ENCODE data around the gene MFAP1.
"Not testable (repeated sequence)": the region's sequence is repeated elsewhere in the genome, so short reads cannot be mapped to it uniquely, and the experiment has no call there.

MFAP1 gene, protein sequence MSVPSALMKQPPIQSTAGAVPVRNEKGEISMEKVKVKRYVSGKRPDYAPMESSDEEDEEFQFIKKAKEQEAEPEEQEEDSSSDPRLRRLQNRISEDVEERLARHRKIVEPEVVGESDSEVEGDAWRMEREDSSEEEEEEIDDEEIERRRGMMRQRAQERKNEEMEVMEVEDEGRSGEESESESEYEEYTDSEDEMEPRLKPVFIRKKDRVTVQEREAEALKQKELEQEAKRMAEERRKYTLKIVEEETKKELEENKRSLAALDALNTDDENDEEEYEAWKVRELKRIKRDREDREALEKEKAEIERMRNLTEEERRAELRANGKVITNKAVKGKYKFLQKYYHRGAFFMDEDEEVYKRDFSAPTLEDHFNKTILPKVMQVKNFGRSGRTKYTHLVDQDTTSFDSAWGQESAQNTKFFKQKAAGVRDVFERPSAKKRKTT

DNA sequence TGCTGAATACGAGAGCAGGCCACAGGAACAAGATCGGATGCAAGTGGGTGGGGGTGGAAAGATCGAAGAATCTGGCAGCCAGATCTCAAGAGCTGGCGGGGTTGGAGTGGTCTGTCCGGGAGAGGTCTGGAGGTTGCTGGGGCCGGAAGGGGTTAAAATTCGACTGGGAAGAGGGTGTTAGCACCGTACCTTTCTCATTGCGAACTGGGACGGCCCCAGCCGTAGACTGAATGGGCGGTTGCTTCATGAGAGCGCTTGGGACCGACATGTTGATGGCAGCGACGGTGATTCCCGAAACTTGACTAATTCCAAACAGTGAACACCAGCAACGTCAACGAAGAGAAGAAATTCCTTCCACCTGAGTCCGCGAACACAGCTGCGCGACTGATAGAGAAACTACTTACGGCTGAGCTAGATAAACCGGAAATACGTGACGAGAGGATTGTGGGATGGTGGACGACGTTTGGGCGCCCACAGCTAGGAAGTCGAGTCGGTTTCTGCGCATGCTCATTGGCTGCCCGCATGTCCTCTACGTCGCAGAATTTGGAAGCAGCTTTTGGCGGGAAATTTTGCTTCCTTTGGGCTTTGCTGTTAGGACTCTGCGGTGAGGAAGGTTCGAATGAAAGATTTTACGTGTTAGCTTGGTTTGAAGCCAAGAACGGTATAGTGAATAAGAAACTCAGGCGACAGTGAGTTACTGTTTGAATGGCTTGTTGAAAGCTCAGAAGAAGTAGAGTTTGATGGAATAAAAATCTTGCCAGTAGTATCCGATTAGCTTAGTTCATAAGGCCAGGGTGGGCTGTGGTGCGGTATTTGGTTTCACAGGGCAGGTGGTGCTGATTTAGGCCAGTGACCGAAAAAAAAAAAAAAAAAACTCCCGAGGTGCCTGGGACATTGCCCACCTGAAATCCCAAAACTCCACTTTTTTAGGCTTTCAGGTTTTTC is at the start of gene MFAP1:
TSS of gene MFAP1 (minus strand) at position 389 of the 945 bp plus-strand sequence. CDS start at position 268, 121 bp downstream.
- peak; percentile 87 for DNase-seq (ENCODE audit: low read depth in 2 of 2)

DNA sequence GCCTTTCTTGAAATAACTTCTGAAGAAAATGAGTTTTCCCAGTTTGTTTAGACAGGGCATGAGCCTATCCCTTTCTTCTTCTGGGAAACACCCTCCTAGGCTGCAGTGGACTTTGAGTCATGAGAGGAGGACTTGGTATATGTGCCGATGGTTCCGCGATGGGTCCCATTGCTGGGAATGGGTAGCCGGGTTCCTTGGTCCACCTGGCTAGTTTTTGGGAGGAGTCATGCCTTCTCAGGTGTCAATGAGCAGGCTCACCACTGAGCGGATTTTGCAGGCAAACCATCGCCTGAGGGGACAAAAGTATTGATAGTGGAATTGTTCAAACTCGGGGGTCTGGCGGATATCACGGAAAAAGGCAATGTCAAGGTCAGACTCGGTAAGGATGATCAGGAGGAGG is 49.2 kb upstream of the MFAP1 start:
- DNase-seq (ENCODE audit: low read depth in 2 of 2) = no peak

DNA sequence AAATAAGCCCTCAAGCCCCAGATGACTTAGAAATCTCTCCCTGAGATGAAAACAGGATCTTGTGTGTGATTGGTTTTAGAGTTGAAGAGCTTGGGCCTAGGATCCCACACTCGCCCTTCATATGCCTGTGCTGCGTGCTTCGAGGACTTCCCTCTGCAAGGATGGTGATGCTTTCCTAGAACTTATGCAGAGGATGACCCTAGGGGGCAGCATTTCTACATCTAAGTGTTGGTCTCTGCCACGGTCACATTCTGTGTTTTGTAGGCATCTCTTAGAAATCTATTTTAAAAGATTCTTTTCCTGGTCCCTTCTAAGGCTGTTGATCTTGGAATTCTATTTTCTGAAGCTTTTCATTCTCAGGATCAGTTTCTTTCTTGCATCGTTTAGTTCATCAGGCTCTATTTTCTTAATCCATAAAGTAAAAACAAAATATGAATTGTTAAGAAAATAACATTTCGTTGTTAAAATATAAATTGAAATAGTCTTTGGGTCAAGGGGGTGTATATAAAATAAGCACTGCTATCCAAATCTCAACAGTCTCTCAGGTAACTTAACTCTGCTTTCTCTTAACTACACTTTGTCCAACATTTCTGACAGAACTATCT is 48.0 kb upstream of the MFAP1 start:
- no peak for DNase-seq (ENCODE audit: low read depth in 2 of 2)

DNA sequence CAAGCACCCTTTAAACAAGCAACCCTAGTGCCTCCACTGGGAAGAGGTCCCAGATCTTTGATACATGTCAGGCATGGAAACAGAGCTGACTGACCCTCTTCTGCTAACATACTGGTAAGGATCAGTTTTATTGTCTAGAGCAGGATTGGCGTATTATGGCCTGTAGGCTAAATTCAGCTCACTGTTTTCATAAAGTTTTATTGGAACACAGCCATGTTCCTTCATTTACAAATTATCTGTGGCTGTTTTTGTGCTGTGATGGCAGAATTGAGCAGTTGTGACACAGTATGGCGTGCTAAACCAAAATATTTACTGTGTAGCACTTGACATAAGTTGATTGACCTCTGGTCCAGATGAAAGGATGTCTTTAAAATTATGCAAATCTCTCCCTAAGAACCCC is 47.3 kb upstream of the MFAP1 start:
- DNase-seq (ENCODE audit: low read depth in 2 of 2) = no peak

DNA sequence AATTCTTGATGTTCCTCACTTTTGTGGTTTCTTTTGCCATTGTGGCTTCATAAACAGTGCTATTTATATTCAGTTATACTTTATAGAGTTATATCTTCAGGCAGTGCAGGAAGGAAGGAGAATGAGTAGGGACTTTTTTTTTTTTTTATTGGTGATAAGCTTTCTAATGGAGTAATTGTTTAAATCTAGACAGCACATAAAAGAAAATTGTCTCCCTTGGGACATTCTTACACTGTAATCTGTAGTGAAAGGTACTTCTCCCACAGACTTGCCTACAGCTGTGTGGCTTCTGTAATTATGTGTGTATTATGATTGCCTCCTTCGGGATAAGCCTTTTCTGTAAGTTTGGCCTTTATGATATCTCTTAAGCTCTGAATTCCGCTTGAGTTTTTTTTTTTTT is 43.9 kb upstream of the MFAP1 start:
- no peak for DNase-seq (ENCODE audit: low read depth in 2 of 2)

DNA sequence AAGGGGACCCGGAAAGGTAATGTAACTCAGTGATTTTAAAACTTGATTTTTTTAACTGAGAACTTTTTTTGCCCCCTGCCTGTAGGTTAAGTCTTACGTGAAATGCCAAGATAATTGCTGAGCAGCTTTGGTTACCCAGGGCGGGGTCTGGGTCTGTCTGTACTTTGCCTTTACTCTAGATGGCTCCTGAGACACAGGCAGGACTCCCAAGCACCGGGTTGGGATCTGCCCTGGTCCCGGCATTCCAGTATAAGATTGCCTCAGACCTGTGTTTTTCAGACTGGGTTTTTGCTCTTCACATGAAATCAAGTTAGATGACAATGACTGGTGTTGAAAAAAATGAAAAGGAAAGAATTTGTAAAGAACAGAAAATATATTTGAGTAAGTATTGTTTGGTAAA is 42.6 kb upstream of the MFAP1 start:
- no peak for DNase-seq (ENCODE audit: low read depth in 2 of 2)

DNA sequence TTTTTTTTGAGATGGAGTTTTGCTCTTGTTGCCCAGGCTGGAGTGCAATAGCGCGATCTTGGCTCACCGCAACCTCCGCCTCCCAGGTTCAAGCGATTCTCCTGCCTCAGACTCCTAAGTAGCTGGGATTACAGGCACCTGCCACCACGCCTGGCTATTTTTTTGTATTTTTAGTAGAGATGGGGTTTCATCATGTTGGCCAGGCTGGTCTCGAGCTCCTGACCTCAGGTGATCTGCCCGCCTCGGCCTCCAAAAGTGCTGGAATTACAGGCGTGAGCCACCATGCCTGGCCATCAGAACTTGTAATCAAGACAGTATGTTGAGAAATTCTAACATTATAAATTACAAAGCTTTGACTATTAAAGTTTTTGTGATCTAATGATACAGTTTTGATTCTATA is 42.1 kb upstream of the MFAP1 start:
- DNase-seq (ENCODE audit: low read depth in 2 of 2) = not testable (repeated sequence)

DNA sequence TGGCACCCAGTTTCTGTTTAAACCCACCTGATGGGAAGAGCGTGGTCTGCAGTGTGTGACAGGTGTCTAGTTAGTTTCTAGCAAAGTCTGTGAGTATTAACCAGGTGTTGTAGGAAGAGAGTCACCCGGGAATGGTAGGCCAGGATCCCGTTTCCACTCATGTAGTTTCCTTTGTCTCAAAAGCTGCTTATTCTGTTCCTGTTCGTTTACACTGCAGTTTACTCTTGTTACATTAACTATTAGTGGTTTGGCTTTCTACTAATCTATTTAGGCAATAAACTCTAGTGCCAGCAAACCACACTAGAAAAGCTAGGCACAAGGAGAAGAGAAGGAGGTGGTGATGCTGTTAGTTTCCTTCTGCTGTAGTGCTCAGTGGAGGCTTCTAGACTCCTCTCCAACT is 35.1 kb upstream of the MFAP1 start:
- no peak for DNase-seq (ENCODE audit: low read depth in 2 of 2)

- DNase-seq (ENCODE audit: low read depth in 2 of 2) = no peak
Observed at GRCh38 chr15:43854801-43855200, 30.3 kb upstream of the MFAP1 start.

- DNase-seq (ENCODE audit: low read depth in 2 of 2) = no peak
Observed at GRCh38 chr15:43852607-43853006, 28.1 kb upstream of the MFAP1 start.

DNA sequence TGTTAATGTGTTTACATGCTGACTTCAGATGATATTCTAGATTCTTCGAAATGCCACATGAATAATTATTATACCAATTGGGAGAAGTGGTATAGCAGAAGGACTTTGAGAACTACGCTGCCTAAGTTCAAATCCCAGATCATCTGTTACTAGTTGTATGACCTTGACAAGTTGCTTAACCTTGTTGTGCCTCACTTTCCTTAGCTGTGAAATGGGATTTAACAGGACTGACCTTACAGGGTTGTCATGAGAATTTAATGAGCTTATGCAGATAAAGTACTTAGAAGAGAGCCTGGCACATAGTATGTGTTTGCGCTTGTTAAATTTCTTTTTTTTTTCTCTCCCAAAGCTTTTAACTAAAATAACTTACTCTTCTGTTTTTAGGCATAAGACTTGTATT is 26.8 kb upstream of the MFAP1 start:
- DNase-seq (ENCODE audit: low read depth in 2 of 2) = no peak

- DNase-seq (ENCODE audit: low read depth in 2 of 2) = no peak
Observed at GRCh38 chr15:43845421-43845820, 20.9 kb upstream of the MFAP1 start.

DNA sequence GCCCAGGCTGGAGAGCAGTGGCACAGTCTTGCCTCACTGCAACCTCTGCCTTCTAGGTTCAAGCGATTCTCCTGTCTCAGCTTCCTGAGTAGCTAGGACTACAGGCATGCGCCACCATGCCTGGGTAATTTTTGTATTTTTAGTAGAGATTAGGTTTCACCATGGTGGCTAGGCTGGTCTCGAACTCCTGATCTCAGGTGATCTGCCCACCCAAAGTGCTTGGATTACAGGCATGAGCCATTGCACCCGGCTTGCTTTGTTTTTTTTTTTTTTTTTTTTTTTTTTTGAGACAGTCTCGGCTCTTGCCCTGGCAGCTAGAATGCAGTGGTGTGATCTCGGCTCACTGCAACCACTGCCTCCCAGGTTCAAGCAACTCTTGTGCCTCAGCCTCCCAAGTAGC is 8.0 kb upstream of the MFAP1 start:
- not testable (repeated sequence) for DNase-seq (ENCODE audit: low read depth in 2 of 2)

DNA sequence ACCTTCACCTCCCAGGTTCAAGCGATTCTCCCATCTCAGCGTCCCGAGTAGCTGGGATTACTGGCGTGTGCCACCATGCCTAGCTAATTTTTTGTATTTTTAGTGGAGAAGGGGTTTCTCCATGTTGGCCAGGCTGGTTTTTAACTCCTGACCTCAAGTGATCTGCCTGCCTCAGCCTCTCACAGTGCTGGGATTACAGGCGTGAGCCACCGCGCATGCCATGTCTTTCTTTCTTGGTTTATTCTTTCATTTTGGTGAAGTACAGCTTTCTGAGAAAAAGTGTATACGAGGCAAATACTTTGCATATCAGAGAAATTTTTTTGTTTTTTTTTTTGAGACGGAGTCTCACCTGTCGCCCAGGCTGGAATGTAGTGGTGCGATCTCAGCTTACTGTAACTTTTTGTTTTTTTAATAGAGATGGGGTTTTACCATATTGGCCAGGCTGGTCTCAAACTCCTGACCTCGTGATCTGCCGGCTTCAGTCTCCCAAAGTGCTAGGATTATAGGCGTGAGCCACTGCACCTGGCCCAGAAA is 7.1 kb upstream of the MFAP1 start:
- not testable (repeated sequence) for DNase-seq (ENCODE audit: low read depth in 2 of 2)

GRCh38 chr15:43830691-43831275 is 6.3 kb upstream of the MFAP1 start:
- not testable (repeated sequence) for DNase-seq (ENCODE audit: low read depth in 2 of 2)

DNA sequence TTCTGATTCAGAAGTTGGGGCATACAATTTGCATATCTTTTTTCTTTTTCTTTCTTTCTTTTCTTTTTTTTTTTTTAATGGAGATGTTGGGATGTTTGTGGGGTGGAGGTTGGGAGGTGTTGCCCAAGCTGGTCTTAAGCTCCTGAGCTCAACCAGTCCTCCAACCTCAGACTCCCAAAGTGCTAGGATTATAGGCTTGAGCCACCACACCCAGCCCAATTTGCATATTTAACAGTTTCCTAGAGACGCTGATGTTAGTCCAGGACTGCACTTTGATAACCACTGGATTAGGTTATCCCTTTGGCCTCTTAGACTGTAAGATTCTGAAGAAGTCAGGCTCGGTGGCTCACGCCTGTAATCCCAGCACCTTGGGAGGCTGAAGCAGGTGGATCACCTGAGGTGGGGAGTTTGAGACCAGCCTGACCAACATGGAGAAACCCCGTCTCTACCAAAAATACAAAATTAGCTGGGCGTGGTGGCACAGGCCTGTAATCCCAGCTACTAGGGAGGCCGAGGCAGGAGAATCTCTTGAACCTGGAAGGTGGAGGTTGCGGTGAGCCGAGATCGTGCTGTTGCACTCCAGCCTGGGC is 5.6 kb upstream of the MFAP1 start:
- not testable (repeated sequence) for DNase-seq (ENCODE audit: low read depth in 2 of 2)

- DNase-seq (ENCODE audit: low read depth in 2 of 2) = no peak
Observed at GRCh38 chr15:43828061-43828657, 3.7 kb upstream of the MFAP1 start.

DNA sequence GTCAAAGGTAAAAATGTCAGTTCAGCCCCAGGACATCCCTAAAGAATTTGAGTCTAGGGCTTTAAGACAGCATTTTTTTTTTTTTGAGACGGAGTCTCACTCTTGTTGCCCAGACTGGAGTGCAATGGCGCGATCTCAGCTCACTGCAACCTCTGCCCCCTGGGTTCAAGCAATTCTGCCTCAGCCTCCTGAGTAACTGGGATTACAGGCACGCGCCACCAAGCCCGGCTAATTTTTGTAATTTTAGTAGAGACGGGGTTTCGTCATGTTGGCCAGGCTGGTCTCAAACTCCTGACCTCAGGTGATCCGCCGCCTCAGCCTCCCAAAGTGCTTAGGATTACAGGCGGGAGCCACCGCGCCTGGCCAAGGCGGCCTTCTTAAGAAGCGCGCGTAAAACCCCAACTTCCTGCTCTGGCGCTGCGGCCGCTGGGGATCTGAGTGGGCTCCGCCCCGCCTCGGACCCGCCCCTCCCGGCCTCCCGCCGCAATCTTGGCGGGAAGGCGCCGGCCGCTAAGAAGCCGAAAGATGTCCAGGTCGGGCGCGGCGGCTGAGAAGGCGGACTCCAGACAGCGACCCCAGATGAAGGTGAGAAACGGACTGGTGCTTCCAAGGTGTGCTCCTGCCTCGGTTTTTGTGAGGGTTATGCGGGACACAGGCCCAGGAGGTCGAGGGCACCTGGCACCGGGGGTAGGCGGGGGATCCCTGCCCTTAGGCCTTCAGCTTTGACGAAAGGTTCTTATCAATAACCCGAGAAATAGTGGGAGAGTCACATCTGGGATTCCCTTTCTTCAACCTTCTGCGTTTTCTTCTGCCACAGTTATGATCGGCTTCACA is 2.2 kb upstream of the MFAP1 start, which contains the start of gene WDR76:
TSS of gene WDR76 (plus strand) at position 495 of the 834 bp plus-strand sequence. CDS start at position 526, 31 bp downstream.
- peak; percentile 80 to 81 for DNase-seq (ENCODE audit: low read depth in 2 of 2)

DNA sequence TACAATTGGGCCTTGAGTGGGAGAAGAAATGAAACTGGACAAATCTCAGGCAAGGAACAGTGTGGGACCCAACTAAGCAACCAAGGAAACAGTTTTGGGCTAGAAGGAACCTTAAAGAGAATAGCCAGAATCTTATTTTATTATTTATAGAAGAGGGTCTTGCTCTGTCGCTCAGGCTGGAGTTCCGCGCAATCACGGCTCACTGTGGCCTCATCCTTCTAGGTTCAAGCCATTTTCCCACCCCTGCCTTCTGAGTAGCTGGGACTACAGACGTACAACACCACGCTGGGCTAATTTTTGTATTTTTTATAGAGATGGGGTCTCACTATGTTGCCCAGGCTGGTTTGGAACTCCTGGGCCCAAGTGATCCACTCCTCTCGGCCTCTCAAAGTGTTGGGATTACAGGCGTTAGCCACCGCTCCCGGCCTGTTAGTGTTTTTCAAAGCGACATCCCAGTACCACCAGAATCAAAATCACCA is 1.6 kb upstream of the MFAP1 start:
- DNase-seq (ENCODE audit: low read depth in 2 of 2) = no peak

Measured in stimulated activated CD8-positive, alpha-beta memory T cell treated with anti-CD3 and anti-CD28 coated beads, Interleukin-15, amount 100 ng/mL, for 48 hours (primary cell).